ENCODE results near the gene CTNNA1. TPM values are rescaled to one million over a fixed set of nuclear protein-coding genes. Genes with fewer than 3 reads are reported as not detected.
"Not testable (repeated sequence)": the region's sequence is repeated elsewhere in the genome, so short reads cannot be mapped to it uniquely, and the experiment has no call there.

CTNNA1 gene
- total and polyA plus RNA-seq, 4 donors: 115 to 480 (median 302) TPM

GRCh38 chr5:138770977-138771376 lies 17.8 kb downstream of the CTNNA1 start:
- Histone ChIP-seq H3K27me3 (ENCODE audit: control insufficient read depth in 3 of 3, insufficient read depth in 3 of 3, low read length in 2 of 3) (no peaks in the 10 kb centered on the region), H3K36me3 (ENCODE audit: control insufficient read depth in 4 of 4, insufficient read depth in 4 of 4, low read length in 4 of 4) (peaks cover 0 to 3% (median 0%) of the 10 kb centered on the region in 4 donors), H3K4me1 (ENCODE audit: control insufficient read depth in 5 of 5, insufficient read depth in 5 of 5, low read length in 5 of 5) (peaks cover 0 to 21% (median 13%) of the 10 kb centered on the region in 5 donors), H3K4me3 (no peak overlapping the region), H3K9me3 (ENCODE audit: control insufficient read depth in 4 of 4, insufficient read depth in 3 of 4, low read length in 3 of 4) (no peaks in the 10 kb centered on the region), H3K9ac (ENCODE audit: insufficient read depth in 1 of 2, low read length in 2 of 2) (no peak overlapping the region), H3K27ac (ENCODE audit: low read depth in 1 of 2, low read length in 1 of 2) (no peak overlapping the region)
- no peak for DNase-seq
- TF ChIP-seq, protein P1, sequence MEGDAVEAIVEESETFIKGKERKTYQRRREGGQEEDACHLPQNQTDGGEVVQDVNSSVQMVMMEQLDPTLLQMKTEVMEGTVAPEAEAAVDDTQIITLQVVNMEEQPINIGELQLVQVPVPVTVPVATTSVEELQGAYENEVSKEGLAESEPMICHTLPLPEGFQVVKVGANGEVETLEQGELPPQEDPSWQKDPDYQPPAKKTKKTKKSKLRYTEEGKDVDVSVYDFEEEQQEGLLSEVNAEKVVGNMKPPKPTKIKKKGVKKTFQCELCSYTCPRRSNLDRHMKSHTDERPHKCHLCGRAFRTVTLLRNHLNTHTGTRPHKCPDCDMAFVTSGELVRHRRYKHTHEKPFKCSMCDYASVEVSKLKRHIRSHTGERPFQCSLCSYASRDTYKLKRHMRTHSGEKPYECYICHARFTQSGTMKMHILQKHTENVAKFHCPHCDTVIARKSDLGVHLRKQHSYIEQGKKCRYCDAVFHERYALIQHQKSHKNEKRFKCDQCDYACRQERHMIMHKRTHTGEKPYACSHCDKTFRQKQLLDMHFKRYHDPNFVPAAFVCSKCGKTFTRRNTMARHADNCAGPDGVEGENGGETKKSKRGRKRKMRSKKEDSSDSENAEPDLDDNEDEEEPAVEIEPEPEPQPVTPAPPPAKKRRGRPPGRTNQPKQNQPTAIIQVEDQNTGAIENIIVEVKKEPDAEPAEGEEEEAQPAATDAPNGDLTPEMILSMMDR (IDR thresholded peaks at IDR 0.05; ENCODE audit: control extremely low read depth, extremely low read depth): no peak
- ATAC-seq (ENCODE audit: insufficient read depth, low FRiP score): no peak
- 71 to 73% methylated on average over 1 of the region's 1 CpG for WGBS, 2 donors

- DNase-seq (peak; percentile 35 to 81 (median 80)), ATAC-seq (ENCODE audit: insufficient read depth, low FRiP score) (no peak)
- no peaks in the 10 kb centered on the region for H3K27me3 ChIP-seq (ENCODE audit: control insufficient read depth in 3 of 3, insufficient read depth in 3 of 3, low read length in 2 of 3)
- no peak overlapping the region for H3K4me3 ChIP-seq
- H3K4me1 ChIP-seq (ENCODE audit: control insufficient read depth in 5 of 5, insufficient read depth in 5 of 5, low read length in 5 of 5): peaks cover 0 to 21% (median 9%) of the 10 kb centered on the region in 5 donors
- H3K36me3 ChIP-seq (ENCODE audit: control insufficient read depth in 4 of 4, insufficient read depth in 4 of 4, low read length in 4 of 4): peaks cover under 1 to 3% (median 1%) of the 10 kb centered on the region in 4 donors
- H3K9ac ChIP-seq (ENCODE audit: insufficient read depth in 1 of 2, low read length in 2 of 2): no peak overlapping the region
- no peaks in the 10 kb centered on the region for H3K9me3 ChIP-seq (ENCODE audit: control insufficient read depth in 4 of 4, insufficient read depth in 3 of 4, low read length in 3 of 4)
- TF ChIP-seq, protein P1 (IDR thresholded peaks at IDR 0.05; ENCODE audit: control extremely low read depth, extremely low read depth): no peak
- H3K27ac ChIP-seq (ENCODE audit: low read depth in 1 of 2, low read length in 1 of 2): no peak overlapping the region
- 62 to 63% methylated on average over 5 of the region's 5 CpGs for WGBS, 2 donors
Observed at GRCh38 chr5:138772986-138773594, 19.9 kb downstream of the CTNNA1 start.

- not testable (repeated sequence) for H3K9me3 ChIP-seq (ENCODE audit: control insufficient read depth in 4 of 4, insufficient read depth in 3 of 4, low read length in 3 of 4); ATAC-seq (ENCODE audit: insufficient read depth, low FRiP score); H3K27ac ChIP-seq (ENCODE audit: low read depth in 1 of 2, low read length in 1 of 2); H3K36me3 ChIP-seq (ENCODE audit: control insufficient read depth in 4 of 4, insufficient read depth in 4 of 4, low read length in 4 of 4); DNase-seq; H3K27me3 ChIP-seq (ENCODE audit: control insufficient read depth in 3 of 3, insufficient read depth in 3 of 3, low read length in 2 of 3); H3K4me3 ChIP-seq; H3K9ac ChIP-seq (ENCODE audit: insufficient read depth in 1 of 2, low read length in 2 of 2)
- peaks cover 0 to 21% (median 9%) of the 10 kb centered on the region in 5 donors for H3K4me1 ChIP-seq (ENCODE audit: control insufficient read depth in 5 of 5, insufficient read depth in 5 of 5, low read length in 5 of 5)
- 86 to 92% methylated on average over 6 of the region's 6 CpGs for WGBS, 2 donors
Observed at GRCh38 chr5:138773624-138774023, 20.4 kb downstream of the CTNNA1 start.

- TF ChIP-seq, protein P1 (IDR thresholded peaks at IDR 0.05; ENCODE audit: control extremely low read depth, extremely low read depth): no peak
- Histone ChIP-seq H3K4me3 (no peak overlapping the region), H3K9ac (ENCODE audit: insufficient read depth in 1 of 2, low read length in 2 of 2) (no peak overlapping the region), H3K9me3 (ENCODE audit: control insufficient read depth in 4 of 4, insufficient read depth in 3 of 4, low read length in 3 of 4) (peaks cover 0 to 1% (median 0%) of the 10 kb centered on the region in 4 donors), H3K4me1 (ENCODE audit: control insufficient read depth in 5 of 5, insufficient read depth in 5 of 5, low read length in 5 of 5) (peaks cover 0 to 21% (median 9%) of the 10 kb centered on the region in 5 donors), H3K27ac (ENCODE audit: low read depth in 1 of 2, low read length in 1 of 2) (no peak overlapping the region), H3K36me3 (ENCODE audit: control insufficient read depth in 4 of 4, insufficient read depth in 4 of 4, low read length in 4 of 4) (peaks cover 3 to 13% (median 6%) of the 10 kb centered on the region in 4 donors), H3K27me3 (ENCODE audit: control insufficient read depth in 3 of 3, insufficient read depth in 3 of 3, low read length in 2 of 3) (no peaks in the 10 kb centered on the region)
- ATAC-seq (ENCODE audit: insufficient read depth, low FRiP score) (no peak), DNase-seq (no peak)
- WGBS, 2 donors: 90 to 93% methylated on average over 1 of the region's 1 CpG
Observed at GRCh38 chr5:138775034-138775433, 21.8 kb downstream of the CTNNA1 start.

Data from lung (tissue), 12 donors.